ENCODE measurements around the gene SLC18A3.

SLC18A3 gene

GRCh38 chr10:49613165-49613881 is 3.2 kb downstream of the SLC18A3 start:
- peaks cover 61% of the 10 kb centered on the region for H3K27me3 ChIP-seq (ENCODE audit: insufficient read depth, poor library complexity, severe bottlenecking)
- DNase-seq (ENCODE audit: low read depth in 1 of 2, low spot score in 1 of 2): no peak
- no peak overlapping the region for H3K4me3 ChIP-seq (replicated peaks; ENCODE audit: insufficient read depth, low read length)
- no peak overlapping the region for H3K27ac ChIP-seq (replicated peaks)
- TF ChIP-seq POLR2AphosphoS5 (IDR thresholded peaks at IDR 0.05; ENCODE audit: low read depth) (no peak), SPI1 (IDR thresholded peaks at IDR 0.05; ENCODE audit: borderline replicate concordance, low read depth) (no peak), GABPA (IDR thresholded peaks at IDR 0.05; ENCODE audit: low read depth) (no peak), CTCF (IDR thresholded peaks at IDR 0.05; ENCODE audit: insufficient read depth, low read length) (no peak)
- TF ChIP-seq, protein P1, sequence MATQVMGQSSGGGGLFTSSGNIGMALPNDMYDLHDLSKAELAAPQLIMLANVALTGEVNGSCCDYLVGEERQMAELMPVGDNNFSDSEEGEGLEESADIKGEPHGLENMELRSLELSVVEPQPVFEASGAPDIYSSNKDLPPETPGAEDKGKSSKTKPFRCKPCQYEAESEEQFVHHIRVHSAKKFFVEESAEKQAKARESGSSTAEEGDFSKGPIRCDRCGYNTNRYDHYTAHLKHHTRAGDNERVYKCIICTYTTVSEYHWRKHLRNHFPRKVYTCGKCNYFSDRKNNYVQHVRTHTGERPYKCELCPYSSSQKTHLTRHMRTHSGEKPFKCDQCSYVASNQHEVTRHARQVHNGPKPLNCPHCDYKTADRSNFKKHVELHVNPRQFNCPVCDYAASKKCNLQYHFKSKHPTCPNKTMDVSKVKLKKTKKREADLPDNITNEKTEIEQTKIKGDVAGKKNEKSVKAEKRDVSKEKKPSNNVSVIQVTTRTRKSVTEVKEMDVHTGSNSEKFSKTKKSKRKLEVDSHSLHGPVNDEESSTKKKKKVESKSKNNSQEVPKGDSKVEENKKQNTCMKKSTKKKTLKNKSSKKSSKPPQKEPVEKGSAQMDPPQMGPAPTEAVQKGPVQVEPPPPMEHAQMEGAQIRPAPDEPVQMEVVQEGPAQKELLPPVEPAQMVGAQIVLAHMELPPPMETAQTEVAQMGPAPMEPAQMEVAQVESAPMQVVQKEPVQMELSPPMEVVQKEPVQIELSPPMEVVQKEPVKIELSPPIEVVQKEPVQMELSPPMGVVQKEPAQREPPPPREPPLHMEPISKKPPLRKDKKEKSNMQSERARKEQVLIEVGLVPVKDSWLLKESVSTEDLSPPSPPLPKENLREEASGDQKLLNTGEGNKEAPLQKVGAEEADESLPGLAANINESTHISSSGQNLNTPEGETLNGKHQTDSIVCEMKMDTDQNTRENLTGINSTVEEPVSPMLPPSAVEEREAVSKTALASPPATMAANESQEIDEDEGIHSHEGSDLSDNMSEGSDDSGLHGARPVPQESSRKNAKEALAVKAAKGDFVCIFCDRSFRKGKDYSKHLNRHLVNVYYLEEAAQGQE (IDR thresholded peaks at IDR 0.05; ENCODE audit: insufficient replicate concordance, low read depth): no peak

DNA sequence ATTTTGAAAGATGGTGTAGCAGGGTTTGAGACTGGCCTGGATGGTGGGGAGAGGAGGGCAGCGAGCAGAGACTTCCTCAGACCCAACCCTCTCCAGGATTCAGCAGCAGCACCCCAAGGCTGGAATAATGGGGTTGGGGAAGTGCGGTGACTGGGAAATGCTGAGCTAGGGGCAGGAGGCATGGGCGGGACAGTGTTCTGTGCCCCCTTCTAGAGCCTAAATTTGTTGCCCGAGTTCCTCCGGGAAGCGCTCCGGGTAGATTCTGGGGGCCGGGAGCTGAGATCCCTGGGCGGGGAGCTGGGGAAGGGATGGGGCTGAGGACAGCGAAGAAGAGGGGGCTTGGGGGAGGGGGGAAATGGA is 3.8 kb downstream of the SLC18A3 start, which contains the start of gene CHAT:
Gene CHAT (plus strand): TSS at position 156 of the 360 bp plus-strand sequence. CDS start 153 bp downstream, at position 309.
- TF ChIP-seq GABPA (IDR thresholded peaks at IDR 0.05; ENCODE audit: low read depth): no peak
- no peak for TF ChIP-seq SPI1 (IDR thresholded peaks at IDR 0.05; ENCODE audit: borderline replicate concordance, low read depth)
- no peak within 1 kb of the TSS for H3K27ac ChIP-seq (replicated peaks)
- H3K27me3 ChIP-seq (ENCODE audit: insufficient read depth, poor library complexity, severe bottlenecking): peaks cover 61% of the 10 kb centered on the region
- no peak for DNase-seq (ENCODE audit: low read depth in 1 of 2, low spot score in 1 of 2)
- H3K4me3 ChIP-seq (replicated peaks; ENCODE audit: insufficient read depth, low read length): no peak within 1 kb of the TSS

GRCh38 chr10:49614242-49615198 is 4.4 kb downstream of the SLC18A3 start:
- Histone ChIP-seq H3K4me3 (replicated peaks; ENCODE audit: insufficient read depth, low read length) (no peak overlapping the region), H3K27ac (replicated peaks) (no peak overlapping the region), H3K27me3 (ENCODE audit: insufficient read depth, poor library complexity, severe bottlenecking) (peaks cover 54% of the 10 kb centered on the region)
- TF ChIP-seq CTCF (IDR thresholded peaks at IDR 0.05; ENCODE audit: insufficient read depth, low read length) (no peak), SPI1 (IDR thresholded peaks at IDR 0.05; ENCODE audit: borderline replicate concordance, low read depth) (no peak), GABPA (IDR thresholded peaks at IDR 0.05; ENCODE audit: low read depth) (no peak)
- no peak for DNase-seq (ENCODE audit: low read depth in 1 of 2, low spot score in 1 of 2)

- no peak overlapping the region for H3K27ac ChIP-seq (replicated peaks)
- DNase-seq (ENCODE audit: low read depth in 1 of 2, low spot score in 1 of 2): no peak
- no peak overlapping the region for H3K4me3 ChIP-seq (replicated peaks; ENCODE audit: insufficient read depth, low read length)
- H3K27me3 ChIP-seq (ENCODE audit: insufficient read depth, poor library complexity, severe bottlenecking): peaks cover 52% of the 10 kb centered on the region
- no peak for TF ChIP-seq SPI1 (IDR thresholded peaks at IDR 0.05; ENCODE audit: borderline replicate concordance, low read depth)
Measured at GRCh38 chr10:49615213-49615612, 5.1 kb downstream of the SLC18A3 start.

GRCh38 chr10:49615721-49616120 is 5.6 kb downstream of the SLC18A3 start:
- DNase-seq (ENCODE audit: low read depth in 1 of 2, low spot score in 1 of 2): no peak

More at GRCh38 chr10:49615721-49616120, 5.6 kb downstream of the SLC18A3 start:
- TF ChIP-seq CTCF (IDR thresholded peaks at IDR 0.05; ENCODE audit: insufficient read depth, low read length) (no peak), GABPA (IDR thresholded peaks at IDR 0.05; ENCODE audit: low read depth) (no peak), SPI1 (IDR thresholded peaks at IDR 0.05; ENCODE audit: borderline replicate concordance, low read depth) (no peak), POLR2AphosphoS5 (IDR thresholded peaks at IDR 0.05; ENCODE audit: low read depth) (no peak)
- TF ChIP-seq, protein P1 (IDR thresholded peaks at IDR 0.05; ENCODE audit: insufficient replicate concordance, low read depth): no peak
- H3K27me3 ChIP-seq (ENCODE audit: insufficient read depth, poor library complexity, severe bottlenecking): peaks cover 49% of the 10 kb centered on the region
- no peak overlapping the region for H3K27ac ChIP-seq (replicated peaks)
- H3K4me3 ChIP-seq (replicated peaks; ENCODE audit: insufficient read depth, low read length): no peak overlapping the region

Data from HL-60 (cell line).